ENCODE measurements around the gene ST6GALNAC4.

GRCh38 chr9:127860779-127861178 is 56.1 kb downstream of the ST6GALNAC4 start:
- TF ChIP-seq CTCF (IDR thresholded peaks at IDR 0.05) (no peak), EP300 (IDR thresholded peaks at IDR 0.05) (no peak), POLR2A (IDR thresholded peaks at IDR 0.05) (no peak)
